Thoracic aorta (tissue), 2 donors: ENCODE measurements around the gene LHB. TPM values are rescaled to one million over a fixed set of nuclear protein-coding genes. Genes with fewer than 3 reads are reported as not detected.

Source experiments
- ATAC-seq: fragments of 150-250 bp; one replicate; pipeline ENCODE4 v1.8.0; 2017; ENCODE audit warnings: low read depth; ENCODE audit not compliant: insufficient number of reproducible peaks, low FRiP score
- DNase-seq: peaks from one replicate; pipeline ENCODE4 v3.0.0-alpha.2; 2020; ENCODE audit warnings: low spot score
- H3K27ac ChIP-seq, 2 donors: fragments of 200-600 bp; sonication (generic); 1 replicate in 1 of 2; 2 replicates in 1 of 2; pipeline ENCODE4 v1.5.1; 2016; ENCODE audit warnings: mild to moderate bottlenecking in 2 of 2, moderate library complexity in 2 of 2
- H3K27me3 ChIP-seq: fragments of 200-600 bp; sonication (generic); replicated peaks from 2 replicates; pipeline ENCODE4 v1.6.0; 2016; ENCODE audit warnings: mild to moderate bottlenecking; ENCODE audit not compliant: insufficient read depth
- H3K36me3 ChIP-seq: fragments of 200-600 bp; sonication (generic); one replicate; pipeline ENCODE4 v1.5.1; 2016
- H3K4me1 ChIP-seq, 2 donors: fragments of 200-600 bp; sonication (generic); 1 replicate in 1 of 2; 2 replicates in 1 of 2; pipeline versions ENCODE4 v1.5.1 to v1.6.0; 2016; ENCODE audit warnings: low read depth in 2 of 2, mild to moderate bottlenecking in 1 of 2; ENCODE audit not compliant: control insufficient read depth in 1 of 2
- H3K4me3 ChIP-seq: fragments of 200-600 bp; sonication (generic); 2 replicates; pipeline ENCODE4 v1.5.1; 2016; ENCODE audit warnings: mild to moderate bottlenecking
- H3K9me3 ChIP-seq: fragments of 200-600 bp; sonication (generic); 2 replicates; pipeline ENCODE4 v1.5.1; 2016
- total RNA-seq, 2 donors: library from RNA; depleted of rRNA; stranded (reverse); fragments of >200 nt; gene quantifications; one replicate each; pipeline versions ENCODE4 v1.1.0 to v1.2.3, GENCODE V29; 2016
- TF ChIP-seq, protein P1 (sequence below): fragments of 200-600 bp; sonication (generic); IDR thresholded peaks from one replicate; pipeline ENCODE4 v1.5.1; 2019; ENCODE audit warnings: antibody characterized with exemption

Gene LHB
- total RNA-seq, 2 donors from 2014 or later, result not detected

- no peak for ATAC-seq
- no peaks in the 10 kb centered on the region for H3K27me3 ChIP-seq
- peak overlapping the region; percentile 100 for H3K4me3 ChIP-seq
- no peaks in the 10 kb centered on the region for H3K9me3 ChIP-seq
- peaks cover 18% of the 10 kb centered on the region for H3K36me3 ChIP-seq
- no peak for DNase-seq
- TF ChIP-seq, protein P1, sequence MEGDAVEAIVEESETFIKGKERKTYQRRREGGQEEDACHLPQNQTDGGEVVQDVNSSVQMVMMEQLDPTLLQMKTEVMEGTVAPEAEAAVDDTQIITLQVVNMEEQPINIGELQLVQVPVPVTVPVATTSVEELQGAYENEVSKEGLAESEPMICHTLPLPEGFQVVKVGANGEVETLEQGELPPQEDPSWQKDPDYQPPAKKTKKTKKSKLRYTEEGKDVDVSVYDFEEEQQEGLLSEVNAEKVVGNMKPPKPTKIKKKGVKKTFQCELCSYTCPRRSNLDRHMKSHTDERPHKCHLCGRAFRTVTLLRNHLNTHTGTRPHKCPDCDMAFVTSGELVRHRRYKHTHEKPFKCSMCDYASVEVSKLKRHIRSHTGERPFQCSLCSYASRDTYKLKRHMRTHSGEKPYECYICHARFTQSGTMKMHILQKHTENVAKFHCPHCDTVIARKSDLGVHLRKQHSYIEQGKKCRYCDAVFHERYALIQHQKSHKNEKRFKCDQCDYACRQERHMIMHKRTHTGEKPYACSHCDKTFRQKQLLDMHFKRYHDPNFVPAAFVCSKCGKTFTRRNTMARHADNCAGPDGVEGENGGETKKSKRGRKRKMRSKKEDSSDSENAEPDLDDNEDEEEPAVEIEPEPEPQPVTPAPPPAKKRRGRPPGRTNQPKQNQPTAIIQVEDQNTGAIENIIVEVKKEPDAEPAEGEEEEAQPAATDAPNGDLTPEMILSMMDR, result no peak
- H3K27ac ChIP-seq, result peak overlapping the region; percentile 98 to 100
- H3K4me1 ChIP-seq, result peaks cover 20 to 42% of the 10 kb centered on the region in 2 donors
Measured at GRCh38 chr19:48992581-48993174, 24.2 kb downstream of the LHB start.

GRCh38 chr19:48991873-48992580 is 24.9 kb downstream of the LHB start:
- H3K4me3 ChIP-seq, result peak overlapping the region; percentile 100
- H3K27me3 ChIP-seq, result no peaks in the 10 kb centered on the region
- H3K9me3 ChIP-seq, result no peaks in the 10 kb centered on the region
- ATAC-seq (peak; percentile 39), DNase-seq (peak; percentile 68)
- peaks cover 22% of the 10 kb centered on the region for H3K36me3 ChIP-seq
- TF ChIP-seq, protein P1, result no peak
- peak overlapping the region; percentile 98 to 100 for H3K27ac ChIP-seq
- peaks cover 20 to 42% of the 10 kb centered on the region in 2 donors for H3K4me1 ChIP-seq

GRCh38 chr19:48991011-48991609 is 25.8 kb downstream of the LHB start:
- Histone ChIP-seq H3K4me1 (peaks cover 20 to 42% of the 10 kb centered on the region in 2 donors), H3K36me3 (peaks cover 30% of the 10 kb centered on the region), H3K27ac (peak overlapping the region in 1 of 2 donors; percentile 100), H3K27me3 (no peaks in the 10 kb centered on the region), H3K9me3 (no peaks in the 10 kb centered on the region), H3K4me3 (peak overlapping the region; percentile 100)
- TF ChIP-seq, protein P1, result no peak
- DNase-seq (no peak), ATAC-seq (no peak)

DNA sequence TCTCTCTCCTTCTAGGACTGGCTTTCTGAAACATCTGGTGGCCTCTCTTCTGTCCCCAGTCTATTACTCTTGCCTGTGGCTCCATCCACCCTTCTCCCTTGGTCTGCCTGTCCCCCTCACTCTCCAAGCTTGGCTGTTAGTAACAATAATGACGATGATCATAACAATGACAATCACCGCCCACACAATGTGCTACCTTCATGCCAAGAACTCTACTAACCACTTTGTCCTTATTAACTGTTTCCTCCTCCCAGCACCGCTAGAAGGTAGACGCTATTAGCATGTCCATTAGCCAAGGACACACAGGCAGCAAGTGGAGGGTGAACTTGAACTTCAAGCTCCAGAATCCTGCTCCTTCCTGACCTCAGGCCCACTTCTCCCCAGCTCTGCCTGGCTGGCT is 26.5 kb downstream of the LHB start:
- Histone ChIP-seq H3K9me3 (no peaks in the 10 kb centered on the region), H3K4me3 (no peak overlapping the region), H3K36me3 (peaks cover 37% of the 10 kb centered on the region), H3K4me1 (peaks cover 20 to 41% of the 10 kb centered on the region in 2 donors), H3K27ac (peak overlapping the region in 1 of 2 donors; percentile 26), H3K27me3 (no peaks in the 10 kb centered on the region)
- ATAC-seq, result no peak
- TF ChIP-seq, protein P1, result no peak
- DNase-seq, result no peak

- Histone ChIP-seq H3K27me3 (no peaks in the 10 kb centered on the region), H3K4me3 (no peak overlapping the region), H3K4me1 (peaks cover 19 to 35% of the 10 kb centered on the region in 2 donors), H3K27ac (peak overlapping the region; percentile 26 to 45), H3K9me3 (no peaks in the 10 kb centered on the region), H3K36me3 (peaks cover 43% of the 10 kb centered on the region)
- DNase-seq (no peak), ATAC-seq (no peak)
- TF ChIP-seq, protein P1, result no peak
Measured at GRCh38 chr19:48989701-48990291, 27.1 kb downstream of the LHB start.
